ENCODE measurements around the gene PDE11A.

The PDE11A gene

DNA sequence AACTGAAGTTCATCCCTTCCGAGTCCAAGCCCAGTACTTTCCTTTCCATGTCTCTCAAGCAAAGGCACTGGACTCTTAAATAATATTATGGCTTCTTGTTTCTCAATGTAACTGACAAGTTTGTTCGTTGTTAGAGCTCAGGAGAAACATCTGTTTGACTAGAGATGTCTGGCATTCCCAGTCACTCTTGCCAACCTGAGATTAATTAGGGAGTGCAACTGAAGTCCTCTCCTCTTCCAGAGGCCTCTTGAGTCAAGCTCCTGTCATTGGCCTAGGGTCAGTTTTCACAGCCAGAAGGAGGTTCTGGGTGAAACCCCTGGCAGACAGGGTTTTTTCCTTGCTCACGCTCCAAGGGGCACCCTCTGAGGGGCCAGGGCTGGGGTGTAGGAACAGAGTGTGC, 483.9 kb downstream of the PDE11A start:
- DNase-seq (ENCODE audit: insufficient read length, low spot score) (no peak), FAIRE-seq (no peak)
- no peak for TF ChIP-seq POU2F2 (IDR thresholded peaks at IDR 0.05; ENCODE audit: low read depth, low read length)

DNA sequence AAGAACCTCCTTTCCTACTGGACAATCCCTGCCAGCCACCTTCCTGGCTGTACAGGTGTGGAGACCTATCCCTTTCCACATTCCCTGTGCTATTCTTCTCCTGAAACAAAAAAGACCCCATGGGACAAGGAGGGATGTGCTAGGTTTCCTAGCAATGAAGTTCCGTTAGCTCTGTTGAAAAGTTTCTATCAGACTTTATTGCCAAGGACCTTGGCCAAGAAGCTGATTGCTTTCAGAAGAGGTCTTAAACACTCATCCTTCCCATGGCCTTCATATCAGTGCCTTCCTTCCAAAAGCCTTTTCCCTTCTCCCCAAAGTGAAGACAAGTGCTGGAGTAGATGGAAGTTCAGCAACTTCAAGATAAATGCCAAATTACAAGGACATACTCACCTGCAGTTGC, 485.2 kb downstream of the PDE11A start:
- no peak for FAIRE-seq
- TF ChIP-seq SPI1 (IDR thresholded peaks at IDR 0.05; ENCODE audit: low read depth, low read length) (no peak), TAF1 (IDR thresholded peaks at IDR 0.05; ENCODE audit: low read depth, low read length) (no peak), POU2F2 (IDR thresholded peaks at IDR 0.05; ENCODE audit: low read depth, low read length) (no peak), POLR2AphosphoS5 (IDR thresholded peaks at IDR 0.05; ENCODE audit: low read depth, low read length) (no peak), POLR2A (IDR thresholded peaks at IDR 0.05; ENCODE audit: low read depth, low read length) (no peak), PAX5 (IDR thresholded peaks at IDR 0.05; ENCODE audit: insufficient read depth, low read length, severe bottlenecking) (no peak)

DNA sequence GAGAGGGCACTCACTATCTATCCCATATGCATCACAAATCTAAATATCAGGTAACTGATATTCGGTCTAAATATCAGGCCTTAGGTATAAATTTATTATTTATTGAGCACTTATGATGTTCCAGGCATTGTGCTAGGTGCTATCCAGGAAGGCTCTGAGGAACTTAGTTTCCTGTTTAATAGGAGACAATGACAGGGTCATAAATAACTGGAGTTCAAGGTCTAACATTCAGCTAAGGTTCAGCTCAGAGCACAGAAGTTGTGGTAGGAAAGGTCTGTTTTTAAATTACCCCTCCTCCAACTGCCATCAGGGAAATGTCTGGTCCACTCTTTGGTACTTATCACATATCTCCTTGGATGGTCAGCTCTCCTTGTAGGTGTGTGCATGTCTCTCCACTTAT, 486.4 kb downstream of the PDE11A start:
- FAIRE-seq (no peak), DNase-seq (ENCODE audit: insufficient read length, low spot score) (no peak)
- TF ChIP-seq SPI1 (IDR thresholded peaks at IDR 0.05; ENCODE audit: low read depth, low read length): no peak
- no peak for TF ChIP-seq POLR2A (IDR thresholded peaks at IDR 0.05; ENCODE audit: low read depth, low read length)
- no peak for TF ChIP-seq POU2F2 (IDR thresholded peaks at IDR 0.05; ENCODE audit: low read depth, low read length)
- TF ChIP-seq POLR2AphosphoS5 (IDR thresholded peaks at IDR 0.05; ENCODE audit: low read depth, low read length): no peak
- no peak for TF ChIP-seq PAX5 (IDR thresholded peaks at IDR 0.05; ENCODE audit: insufficient read depth, low read length, severe bottlenecking)
- no peak for TF ChIP-seq TAF1 (IDR thresholded peaks at IDR 0.05; ENCODE audit: low read depth, low read length)

More for the DNA sequence above, 485.2 kb downstream of the PDE11A start:
- DNase-seq (ENCODE audit: insufficient read length, low spot score): no peak

DNA sequence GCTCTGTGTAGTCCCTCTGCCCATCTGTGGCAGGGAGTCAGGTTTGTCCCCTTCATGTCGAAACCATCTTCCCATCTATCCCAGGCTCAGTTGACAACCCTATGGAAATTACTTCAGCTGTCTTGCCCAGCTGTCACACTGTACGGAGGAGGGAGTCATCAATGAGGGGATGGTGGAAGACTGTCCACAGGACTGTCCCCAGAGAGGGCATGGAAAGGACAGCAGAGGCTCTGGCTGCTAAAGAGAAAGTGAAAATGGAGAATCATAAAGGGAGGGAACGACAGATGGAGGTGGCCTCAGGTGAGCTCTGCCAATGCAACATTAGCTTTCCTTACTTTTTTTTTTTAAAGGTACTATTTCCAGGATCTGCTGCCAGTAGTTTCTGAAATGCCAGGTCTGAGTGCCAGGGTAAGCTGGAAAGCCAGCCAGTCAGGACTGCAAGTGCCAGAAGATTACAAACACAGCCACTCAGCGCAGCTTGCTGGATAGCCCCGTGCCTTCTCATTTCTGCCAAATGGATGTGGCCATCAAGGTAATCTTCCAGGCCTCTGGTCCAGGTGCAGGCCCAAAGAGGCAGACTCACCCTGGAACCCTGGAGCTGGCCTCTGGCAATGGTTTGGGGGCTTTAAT, 487.2 kb downstream of the PDE11A start:
- TF ChIP-seq POU2F2 (IDR thresholded peaks at IDR 0.05; ENCODE audit: low read depth, low read length): no peak
- TF ChIP-seq POLR2A (IDR thresholded peaks at IDR 0.05; ENCODE audit: low read depth, low read length): no peak
- TF ChIP-seq POLR2AphosphoS5 (IDR thresholded peaks at IDR 0.05; ENCODE audit: low read depth, low read length): no peak
- no peak for TF ChIP-seq TAF1 (IDR thresholded peaks at IDR 0.05; ENCODE audit: low read depth, low read length)
- no peak for TF ChIP-seq PAX5 (IDR thresholded peaks at IDR 0.05; ENCODE audit: insufficient read depth, low read length, severe bottlenecking)
- TF ChIP-seq SPI1 (IDR thresholded peaks at IDR 0.05; ENCODE audit: low read depth, low read length): no peak
- DNase-seq (ENCODE audit: insufficient read length, low spot score) (no peak), FAIRE-seq (no peak)

DNA sequence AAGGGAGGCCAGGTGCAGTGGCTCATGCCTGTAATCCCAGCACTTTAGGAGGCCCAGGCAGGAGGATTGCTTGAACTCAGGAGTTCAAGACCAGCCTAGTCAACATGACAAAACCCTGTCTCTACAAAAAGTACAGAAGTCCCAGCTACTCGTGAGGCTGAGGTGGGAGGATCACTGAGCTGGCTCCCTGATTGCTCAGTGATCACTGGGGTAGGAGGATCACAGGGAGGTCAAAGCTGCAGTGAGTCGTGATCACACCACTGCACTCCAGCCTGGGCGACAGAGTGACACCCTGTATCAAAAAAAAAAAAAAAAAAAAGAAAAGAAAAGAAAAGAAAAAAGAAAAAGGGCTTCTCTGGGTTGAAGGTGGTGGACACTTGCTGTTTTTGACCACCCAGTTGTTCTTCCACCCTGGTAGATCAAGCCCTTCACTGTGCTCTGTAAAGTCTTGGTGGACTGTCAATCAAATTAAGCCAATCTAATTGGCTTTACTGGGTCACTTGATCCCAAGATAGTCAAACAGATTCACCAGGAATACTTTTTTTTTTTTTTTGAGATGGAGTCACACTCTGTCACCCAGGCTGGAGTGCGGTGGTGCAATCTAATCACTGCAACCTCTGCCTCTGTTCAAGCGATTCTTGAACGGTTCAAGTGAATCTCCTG, 488.4 kb downstream of the PDE11A start:
- no peak for FAIRE-seq
- TF ChIP-seq TAF1 (IDR thresholded peaks at IDR 0.05; ENCODE audit: low read depth, low read length) (no peak), POU2F2 (IDR thresholded peaks at IDR 0.05; ENCODE audit: low read depth, low read length) (no peak), POLR2AphosphoS5 (IDR thresholded peaks at IDR 0.05; ENCODE audit: low read depth, low read length) (no peak), POLR2A (IDR thresholded peaks at IDR 0.05; ENCODE audit: low read depth, low read length) (no peak), PAX5 (IDR thresholded peaks at IDR 0.05; ENCODE audit: insufficient read depth, low read length, severe bottlenecking) (no peak), SPI1 (IDR thresholded peaks at IDR 0.05; ENCODE audit: low read depth, low read length) (no peak)
- DNase-seq (ENCODE audit: insufficient read length, low spot score): no peak

DNA sequence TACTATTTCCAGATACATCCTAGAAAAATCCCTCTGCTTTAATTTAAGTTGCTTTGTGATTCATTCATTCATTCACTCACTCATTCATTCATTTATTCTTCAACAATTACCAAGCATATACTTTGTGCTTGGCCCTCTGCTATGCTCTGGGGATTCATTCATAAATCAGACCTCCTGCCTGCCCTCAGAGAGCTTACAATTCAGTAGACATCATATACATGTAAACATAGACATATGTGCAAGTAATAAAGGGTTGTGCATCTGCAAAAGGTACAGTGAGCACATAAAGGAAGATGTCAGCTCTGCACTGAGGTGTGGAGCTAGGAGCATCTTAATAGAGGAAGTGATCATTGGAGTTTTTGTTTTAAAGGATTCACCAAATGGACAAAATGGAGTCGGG, 490.6 kb downstream of the PDE11A start:
- no peak for FAIRE-seq
- DNase-seq (ENCODE audit: insufficient read length, low spot score): no peak
- TF ChIP-seq PAX5 (IDR thresholded peaks at IDR 0.05; ENCODE audit: insufficient read depth, low read length, severe bottlenecking) (no peak), TAF1 (IDR thresholded peaks at IDR 0.05; ENCODE audit: low read depth, low read length) (no peak), SPI1 (IDR thresholded peaks at IDR 0.05; ENCODE audit: low read depth, low read length) (no peak), POLR2AphosphoS5 (IDR thresholded peaks at IDR 0.05; ENCODE audit: low read depth, low read length) (no peak), POLR2A (IDR thresholded peaks at IDR 0.05; ENCODE audit: low read depth, low read length) (no peak), POU2F2 (IDR thresholded peaks at IDR 0.05; ENCODE audit: low read depth, low read length) (no peak)

DNA sequence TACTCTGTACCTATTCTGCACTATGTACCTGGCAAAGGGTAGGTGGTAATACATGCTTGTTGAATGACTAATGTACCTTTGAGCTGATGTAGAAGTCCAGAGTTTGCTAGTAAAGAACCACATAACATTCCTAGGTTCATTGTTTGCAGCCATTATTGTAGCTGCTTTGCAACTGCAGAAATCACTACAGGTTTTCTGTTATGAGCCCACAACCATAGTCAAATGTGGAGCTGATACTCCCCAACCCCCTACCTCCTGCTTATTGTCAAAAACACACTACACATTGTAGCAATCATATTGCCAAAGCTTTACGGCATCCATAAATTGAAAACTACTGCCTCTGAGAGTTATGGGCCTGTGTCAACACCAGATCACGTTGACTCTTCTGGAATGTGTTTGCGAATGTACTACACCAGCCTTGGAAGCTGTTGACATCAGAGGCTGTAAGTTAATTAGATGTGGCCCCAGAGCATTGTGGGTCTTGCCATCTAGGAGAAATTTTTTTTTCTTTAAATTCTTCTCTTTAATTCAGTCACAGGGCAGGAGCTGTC, 493.0 kb downstream of the PDE11A start:
- no peak for FAIRE-seq
- DNase-seq (ENCODE audit: insufficient read length, low spot score): no peak

DNA sequence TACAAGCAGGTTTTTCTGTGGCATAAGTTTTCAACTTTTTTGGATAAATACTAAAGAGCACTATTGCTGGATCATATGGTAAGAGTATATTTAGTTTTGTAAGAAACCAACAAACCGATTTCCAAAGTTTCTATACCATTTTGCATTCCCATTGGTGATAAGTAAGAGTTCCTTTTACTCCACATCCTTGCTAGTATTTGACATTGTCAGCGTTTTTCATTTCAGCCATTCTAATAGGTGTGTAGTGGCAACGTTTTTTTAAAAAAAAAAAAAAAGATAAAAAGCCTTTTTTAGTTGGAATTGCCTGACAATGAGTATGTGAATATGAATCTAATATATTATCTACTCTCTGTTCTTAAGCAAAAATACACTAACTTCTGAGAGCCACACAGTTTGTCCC, 494.1 kb downstream of the PDE11A start:
- TF ChIP-seq SPI1 (IDR thresholded peaks at IDR 0.05; ENCODE audit: low read depth, low read length): no peak
- no peak for TF ChIP-seq POLR2A (IDR thresholded peaks at IDR 0.05; ENCODE audit: low read depth, low read length)
- TF ChIP-seq POLR2AphosphoS5 (IDR thresholded peaks at IDR 0.05; ENCODE audit: low read depth, low read length): no peak
- TF ChIP-seq PAX5 (IDR thresholded peaks at IDR 0.05; ENCODE audit: insufficient read depth, low read length, severe bottlenecking): no peak
- no peak for TF ChIP-seq TAF1 (IDR thresholded peaks at IDR 0.05; ENCODE audit: low read depth, low read length)
- no peak for TF ChIP-seq POU2F2 (IDR thresholded peaks at IDR 0.05; ENCODE audit: low read depth, low read length)
- no peak for FAIRE-seq
- DNase-seq (ENCODE audit: insufficient read length, low spot score): no peak

More for the DNA sequence above, 493.0 kb downstream of the PDE11A start:
- TF ChIP-seq SPI1 (IDR thresholded peaks at IDR 0.05; ENCODE audit: low read depth, low read length) (no peak), POLR2A (IDR thresholded peaks at IDR 0.05; ENCODE audit: low read depth, low read length) (no peak), POU2F2 (IDR thresholded peaks at IDR 0.05; ENCODE audit: low read depth, low read length) (no peak)

DNA sequence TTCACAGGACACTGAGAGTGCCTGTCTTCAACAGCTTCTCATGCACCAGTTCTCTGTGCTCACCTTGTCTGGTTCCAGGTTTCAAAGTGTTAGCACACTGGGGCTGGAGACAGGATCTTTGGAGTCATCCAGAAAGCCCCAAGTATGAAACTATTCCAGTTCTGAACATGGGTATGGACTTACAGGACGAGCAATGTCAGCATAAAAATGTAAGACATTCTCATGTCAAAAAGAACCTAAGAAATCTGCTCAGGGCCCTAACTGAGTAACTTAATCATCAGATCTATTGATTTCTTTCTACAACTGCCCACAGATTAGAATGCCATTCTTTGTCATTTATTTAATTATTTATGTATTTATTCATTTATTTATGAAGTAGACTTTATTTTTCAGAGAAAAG, 495.5 kb downstream of the PDE11A start:
- DNase-seq (ENCODE audit: insufficient read length, low spot score) (no peak), FAIRE-seq (no peak)
- TF ChIP-seq POLR2AphosphoS5 (IDR thresholded peaks at IDR 0.05; ENCODE audit: low read depth, low read length) (no peak), TAF1 (IDR thresholded peaks at IDR 0.05; ENCODE audit: low read depth, low read length) (no peak), PAX5 (IDR thresholded peaks at IDR 0.05; ENCODE audit: insufficient read depth, low read length, severe bottlenecking) (no peak), POLR2A (IDR thresholded peaks at IDR 0.05; ENCODE audit: low read depth, low read length) (no peak), POU2F2 (IDR thresholded peaks at IDR 0.05; ENCODE audit: low read depth, low read length) (no peak), SPI1 (IDR thresholded peaks at IDR 0.05; ENCODE audit: low read depth, low read length) (no peak)

DNA sequence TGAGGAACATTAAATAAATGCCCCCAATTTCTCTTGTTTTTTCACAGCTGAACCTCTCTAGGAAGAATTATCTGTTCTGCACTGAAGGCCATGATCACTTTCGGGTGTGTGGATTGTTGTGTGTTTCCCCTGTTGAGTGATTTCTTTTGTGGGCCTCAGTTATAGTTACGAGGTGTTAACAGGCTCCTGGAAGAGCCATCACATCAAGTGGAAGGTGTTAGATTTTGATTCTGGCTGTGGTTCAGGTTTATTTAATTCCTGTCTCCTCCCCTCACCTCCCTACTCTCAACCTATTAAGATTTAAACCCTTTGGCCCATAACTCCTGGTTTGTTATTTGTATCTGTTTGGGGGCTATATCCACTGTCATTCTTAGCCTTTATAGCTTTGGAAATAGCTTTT, 497.2 kb downstream of the PDE11A start:
- TF ChIP-seq TAF1 (IDR thresholded peaks at IDR 0.05; ENCODE audit: low read depth, low read length) (no peak), POU2F2 (IDR thresholded peaks at IDR 0.05; ENCODE audit: low read depth, low read length) (no peak), POLR2AphosphoS5 (IDR thresholded peaks at IDR 0.05; ENCODE audit: low read depth, low read length) (no peak), SPI1 (IDR thresholded peaks at IDR 0.05; ENCODE audit: low read depth, low read length) (no peak), POLR2A (IDR thresholded peaks at IDR 0.05; ENCODE audit: low read depth, low read length) (no peak)
- DNase-seq (ENCODE audit: insufficient read length, low spot score) (no peak), FAIRE-seq (no peak)
